GM12865 (cell line): ENCODE measurements around the gene RAMP3.

Source experiments
- DNase-seq: peaks from one replicate; pipeline ENCODE4 v3.0.0; 2010; ENCODE audit warnings: low read depth
- H3K4me3 ChIP-seq: 2 replicates; pipeline ENCODE4 v1.5.1; 2011; ENCODE audit warnings: mild to moderate bottlenecking, low read depth, low read length, control low read depth
- CTCF ChIP-seq: IDR thresholded peaks from 2 replicates; pipeline ENCODE4 v1.5.1; 2011; ENCODE audit warnings: low read length, control low read depth, low read depth, inconsistent platforms; ENCODE audit not compliant: insufficient read depth; ENCODE audit errors: missing control alignments

Gene RAMP3

GRCh38 chr7:45229156-45229920 lies 71.7 kb downstream of the RAMP3 start:
- no peak for TF ChIP-seq CTCF
- DNase-seq = no peak
- no peak overlapping the region for H3K4me3 ChIP-seq

- no peak overlapping the region for H3K4me3 ChIP-seq
- TF ChIP-seq CTCF = no peak
- no peak for DNase-seq
Measured at GRCh38 chr7:45230083-45230482, 72.5 kb downstream of the RAMP3 start.

- DNase-seq = no peak
- TF ChIP-seq CTCF = no peak
- H3K4me3 ChIP-seq = no peak overlapping the region
Measured at GRCh38 chr7:45230611-45231165, 73.1 kb downstream of the RAMP3 start.

GRCh38 chr7:45233249-45233775 lies 75.7 kb downstream of the RAMP3 start:
- DNase-seq = no peak
- TF ChIP-seq CTCF = no peak
- no peak overlapping the region for H3K4me3 ChIP-seq
